Erythroblast (primary cell): Measurements from ENCODE around the gene IFI6.

ENCODE experiments used
- GATA1 ChIP-seq: IDR thresholded peaks from 2 replicates; pipeline ENCODE4 v1.6.1; 2011; ENCODE audit warnings: low read depth, mild to moderate bottlenecking, control low read depth, low read length, moderate library complexity
- POLR2A ChIP-seq: IDR thresholded peaks from 2 replicates; pipeline ENCODE4 v1.6.1; 2011; ENCODE audit warnings: mild to moderate bottlenecking, low read length

DNA sequence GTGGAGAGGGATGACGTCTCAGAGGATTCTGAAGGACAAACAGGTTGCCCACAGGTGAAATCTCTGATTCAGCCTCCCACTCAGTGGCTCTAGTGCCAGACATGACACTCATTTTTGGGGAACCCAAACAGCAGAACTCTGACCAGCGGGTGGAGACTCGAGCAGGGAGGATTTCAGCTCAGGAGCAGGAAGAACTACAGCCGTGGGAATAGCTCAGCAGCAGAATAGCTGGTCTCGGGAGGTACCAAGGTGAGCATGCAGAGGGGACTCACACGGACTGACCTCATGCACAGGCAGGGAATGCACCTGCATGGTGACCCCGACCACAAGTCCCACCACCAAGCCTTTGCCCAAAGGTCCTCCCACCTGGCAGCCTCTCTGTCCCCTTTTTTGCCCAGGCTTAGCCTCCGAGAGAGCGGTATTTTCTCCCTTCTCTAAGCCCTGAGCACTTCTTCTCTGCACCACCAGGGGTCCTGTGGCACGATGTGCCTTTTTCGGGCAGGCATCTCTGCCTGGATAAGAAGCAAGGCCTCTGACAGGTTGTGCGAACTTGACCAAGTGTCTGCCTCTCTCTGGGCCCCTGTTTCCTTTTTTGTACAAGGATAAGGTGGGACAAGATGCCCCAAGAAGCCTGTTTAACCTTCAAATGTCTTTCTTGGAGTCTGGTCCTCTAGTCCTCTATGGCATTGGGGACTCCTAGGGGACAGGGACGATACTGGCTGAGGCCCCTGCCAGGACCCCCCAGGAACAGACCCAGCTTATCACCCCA, 28.2 kb downstream of the IFI6 start:
- no peak for TF ChIP-seq POLR2A
- no peak for TF ChIP-seq GATA1
